Stimulated activated CD4-positive, alpha-beta T cell treated with anti-CD3 and anti-CD28 coated beads, Interleukin-4, amount 100 ng/mL, for 4 hours (primary cell): ENCODE data around the gene CEP55.

Experiments
- DNase-seq, 2 experiments: peaks; one replicate each; pipeline ENCODE4 v3.0.0-alpha.2; 2020

The CEP55 gene

GRCh38 chr10:93567277-93568104 is 71.1 kb downstream of the CEP55 start:
- DNase-seq = no peak

GRCh38 chr10:93568105-93568390 is 71.6 kb downstream of the CEP55 start:
- no peak for DNase-seq

GRCh38 chr10:93570383-93570782 is 74.0 kb downstream of the CEP55 start:
- DNase-seq = no peak

- no peak for DNase-seq
Observed at GRCh38 chr10:93572606-93573005, 76.2 kb downstream of the CEP55 start.

- DNase-seq = no peak
Observed at GRCh38 chr10:93573051-93573909, 76.9 kb downstream of the CEP55 start.

- DNase-seq = no peak
Observed at GRCh38 chr10:93573924-93574323, 77.5 kb downstream of the CEP55 start.

- no peak for DNase-seq
Observed at GRCh38 chr10:93576888-93577287, 80.5 kb downstream of the CEP55 start.

GRCh38 chr10:93577565-93577964 is 81.2 kb downstream of the CEP55 start:
- no peak for DNase-seq
